ENCODE measurements around the gene ALK. TPM values are rescaled to one million over a fixed set of nuclear protein-coding genes. Genes with fewer than 3 reads are reported as not detected.

The ALK gene
- polyA plus RNA-seq, 1 experiment = not detected

GRCh38 chr2:29232041-29232440, 689.3 kb downstream of the ALK start:
- TF ChIP-seq CTCF (IDR thresholded peaks at IDR 0.05; ENCODE audit: low read depth, low read length) = no peak
- CTCF ChIA-PET = no interaction called here
- Histone ChIP-seq H3K9me3 (ENCODE audit: control insufficient read depth, insufficient read depth, low read length) (no peaks in the 10 kb centered on the region), H3K27ac (ENCODE audit: low read depth, low read length) (no peak overlapping the region), H3K27me3 (ENCODE audit: control insufficient read depth, insufficient read depth, low read length) (peaks cover 44% of the 10 kb centered on the region), H3K4me3 (ENCODE audit: low read depth, low read length) (no peak overlapping the region)
- no peak for DNase-seq (ENCODE audit: low read depth, low spot score)
- POLR2A ChIA-PET = no interaction called here

GRCh38 chr2:29229640-29230039, 691.7 kb downstream of the ALK start:
- no peak for TF ChIP-seq CTCF (IDR thresholded peaks at IDR 0.05; ENCODE audit: low read depth, low read length)
- ChIA-PET POLR2A (no interaction called here), CTCF (no interaction called here)
- H3K27me3 ChIP-seq (ENCODE audit: control insufficient read depth, insufficient read depth, low read length) = peaks cover 37% of the 10 kb centered on the region
- no peak overlapping the region for H3K4me3 ChIP-seq (ENCODE audit: low read depth, low read length)
- no peaks in the 10 kb centered on the region for H3K9me3 ChIP-seq (ENCODE audit: control insufficient read depth, insufficient read depth, low read length)
- no peak overlapping the region for H3K27ac ChIP-seq (ENCODE audit: low read depth, low read length)
- no peak for DNase-seq (ENCODE audit: low read depth, low spot score)

DNA sequence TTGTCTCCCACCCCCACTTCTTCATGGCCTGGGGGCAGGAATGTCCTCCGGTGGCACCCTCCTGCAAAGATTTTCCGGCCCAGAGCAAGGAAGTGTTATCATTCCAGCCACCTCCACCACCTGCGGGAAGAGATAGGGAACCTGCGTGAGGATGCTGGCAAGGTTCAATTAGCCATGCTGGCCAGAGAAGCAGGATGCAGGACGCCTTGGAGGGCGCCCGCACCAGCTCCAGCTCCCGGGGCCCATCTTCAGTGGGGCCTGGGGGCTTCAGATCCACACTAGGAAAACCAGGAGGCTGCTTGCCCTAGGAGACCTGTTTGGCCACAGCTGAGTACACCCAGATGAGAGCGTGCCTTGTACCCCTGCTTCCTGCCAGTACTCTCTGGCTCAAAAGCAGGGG, 692.4 kb downstream of the ALK start:
- POLR2A ChIA-PET = no interaction called here
- CTCF ChIA-PET = no interaction called here
- Histone ChIP-seq H3K27ac (ENCODE audit: low read depth, low read length) (no peak overlapping the region), H3K4me3 (ENCODE audit: low read depth, low read length) (no peak overlapping the region), H3K9me3 (ENCODE audit: control insufficient read depth, insufficient read depth, low read length) (no peaks in the 10 kb centered on the region), H3K27me3 (ENCODE audit: control insufficient read depth, insufficient read depth, low read length) (peaks cover 36% of the 10 kb centered on the region)
- DNase-seq (ENCODE audit: low read depth, low spot score) = no peak
- TF ChIP-seq CTCF (IDR thresholded peaks at IDR 0.05; ENCODE audit: low read depth, low read length) = no peak

GRCh38 chr2:29227935-29228675, 693.3 kb downstream of the ALK start:
- POLR2A ChIA-PET = no interaction called here
- no peak for TF ChIP-seq CTCF (IDR thresholded peaks at IDR 0.05; ENCODE audit: low read depth, low read length)
- CTCF ChIA-PET = no interaction called here
- DNase-seq (ENCODE audit: low read depth, low spot score) = no peak
- H3K9me3 ChIP-seq (ENCODE audit: control insufficient read depth, insufficient read depth, low read length) = no peaks in the 10 kb centered on the region
- no peak overlapping the region for H3K27ac ChIP-seq (ENCODE audit: low read depth, low read length)
- H3K4me3 ChIP-seq (ENCODE audit: low read depth, low read length) = no peak overlapping the region
- H3K27me3 ChIP-seq (ENCODE audit: control insufficient read depth, insufficient read depth, low read length) = peaks cover 33% of the 10 kb centered on the region

- POLR2A ChIA-PET = no interaction called here
- CTCF ChIA-PET = no interaction called here
These were observed 694.6 kb downstream of the ALK start for GRCh38 chr2:29226808-29227207.

More at GRCh38 chr2:29226808-29227207, 694.6 kb downstream of the ALK start:
- H3K27me3 ChIP-seq (ENCODE audit: control insufficient read depth, insufficient read depth, low read length) = peaks cover 25% of the 10 kb centered on the region
- H3K4me3 ChIP-seq (ENCODE audit: low read depth, low read length) = no peak overlapping the region
- H3K9me3 ChIP-seq (ENCODE audit: control insufficient read depth, insufficient read depth, low read length) = no peaks in the 10 kb centered on the region
- DNase-seq (ENCODE audit: low read depth, low spot score) = no peak
- no peak overlapping the region for H3K27ac ChIP-seq (ENCODE audit: low read depth, low read length)
- TF ChIP-seq CTCF (IDR thresholded peaks at IDR 0.05; ENCODE audit: low read depth, low read length) = no peak
